ENCODE measurements around the gene DIP2B.

- no peak for TF ChIP-seq MXI1 (IDR thresholded peaks at IDR 0.05; ENCODE audit: low read depth, low read length)
- TF ChIP-seq REST (IDR thresholded peaks at IDR 0.05; ENCODE audit: low read depth, low read length), result no peak
- TF ChIP-seq CTCF (IDR thresholded peaks at IDR 0.05), result no peak
- TF ChIP-seq FOXM1 (IDR thresholded peaks at IDR 0.05; ENCODE audit: low read depth), result no peak
- TF ChIP-seq GATA2 (CRISPR knock-in tag; IDR thresholded peaks at IDR 0.05), result no peak
These were observed 227.8 kb downstream of the DIP2B start for GRCh38 chr12:50732591-50732990.
